Upper lobe of left lung (tissue), 6 donors: ENCODE results near the gene HCST. TPM values are rescaled to one million over a fixed set of nuclear protein-coding genes. Genes with fewer than 3 reads are reported as not detected.

Experiments used
- ATAC-seq, 2 donors: fragments of 200-7000 bp; cut with Tn5 transposase; one replicate each; pipeline ENCODE4 v1.9.1; 2022; ENCODE audit warnings: mild to moderate bottlenecking in 2 of 2, moderate library complexity in 2 of 2; ENCODE audit not compliant: low FRiP score in 2 of 2
- DNase-seq, 2 donors: peaks; one replicate each; pipeline ENCODE4 v3.0.0-alpha.2; 2019 to 2020
- H3K27ac ChIP-seq, 4 donors: fragments of 200-600 bp; sonication (generic); one replicate each; pipeline ENCODE4 v1.5.1; 2016 to 2019
- H3K27me3 ChIP-seq, 4 donors: fragments of 200-600 bp; sonication (generic); one replicate each; pipeline ENCODE4 v1.5.1; 2017 to 2019
- H3K36me3 ChIP-seq, 4 donors: fragments of 200-600 bp; sonication (generic); one replicate each; pipeline ENCODE4 v1.5.1; 2016 to 2019
- H3K4me1 ChIP-seq, 4 donors: fragments of 200-600 bp; sonication (generic); one replicate each; pipeline ENCODE4 v1.5.1; 2018 to 2019
- H3K4me3 ChIP-seq, 4 donors: fragments of 200-600 bp; sonication (generic); one replicate each; pipeline ENCODE4 v1.5.1; 2017 to 2019; ENCODE audit warnings: mild to moderate bottlenecking in 2 of 4, moderate library complexity in 1 of 4
- H3K9me3 ChIP-seq, 4 donors: fragments of 200-600 bp; sonication (generic); one replicate each; pipeline ENCODE4 v1.5.1; 2018 to 2019
- EP300 ChIP-seq, 4 donors: sonication (generic); formaldehyde crosslinking; IDR thresholded peaks; one replicate each; pipeline ENCODE4 v1.5.1; 2017; ENCODE audit warnings: antibody characterized with exemption in 4 of 4, control low read depth in 2 of 4
- POLR2A ChIP-seq, 4 donors: fragments of 450-650 bp; IDR thresholded peaks; one replicate each; pipeline ENCODE4 v1.5.1; 2016 to 2017; ENCODE audit warnings: antibody characterized with exemption in 4 of 4, mild to moderate bottlenecking in 2 of 4
- POLR2AphosphoS5 ChIP-seq, 2 donors: sonication (generic); formaldehyde crosslinking; IDR thresholded peaks; one replicate each; pipeline ENCODE4 v1.5.1; 2017; ENCODE audit warnings: antibody characterized with exemption in 2 of 2
- WGBS, 2 donors: methylation state at CpG; one replicate each; pipeline ENCODE4 v1.1.5; 2017 to 2018; 5-methylcytosine and 5-hydroxymethylcytosine counted together
- total RNA-seq, 6 donors: library from RNA; depleted of rRNA in 4 of 6; stranded (reverse); fragments of >200 nt in 4 of 6; gene quantifications; one replicate each; pipeline versions ENCODE4 v1.1.0 to v1.2.1, GENCODE V29; 2016 to 2021
- TF ChIP-seq, protein P1 (sequence below), 6 experiments: fragments of 450-650 bp in 4 of 6; fragments of 200-600 bp in 2 of 6; sonication (generic) in 2 of 6; IDR thresholded peaks; one replicate each; pipeline ENCODE4 v1.5.1; 2016 to 2019; ENCODE audit warnings: antibody characterized with exemption in 6 of 6
- donor health status: DM: no; HTN: no; CAD: no; lungs with moderate emphysema.
- donor health status: DM: no; HTN: yes; CAD: no; lungs with severe emphysema.

The HCST gene
- total RNA-seq, 6 donors from 2014 or later = 10.2 to 40.8 (median 19.9) TPM; not detected in 1

- no peaks in the 10 kb centered on the region for H3K9me3 ChIP-seq
- no peak overlapping the region for H3K4me3 ChIP-seq
- no peak for ATAC-seq
- H3K36me3 ChIP-seq = peaks cover 7 to 23% (median 12%) of the 10 kb centered on the region in 4 donors
- 50 to 80% methylated on average over 2 of the region's 2 CpGs for WGBS, 2 donors
- peaks cover 0 to 3% (median 1%) of the 10 kb centered on the region in 4 donors for H3K27me3 ChIP-seq
- no peak overlapping the region for H3K27ac ChIP-seq
- peaks cover 0 to 5% (median 0%) of the 10 kb centered on the region in 4 donors for H3K4me1 ChIP-seq
- no peak for DNase-seq
- no peak for TF ChIP-seq EP300 (IDR thresholded peaks at IDR 0.05)
- no peak for TF ChIP-seq POLR2A (IDR thresholded peaks at IDR 0.05)
- TF ChIP-seq POLR2AphosphoS5 (IDR thresholded peaks at IDR 0.05) = no peak
- TF ChIP-seq, protein P1, sequence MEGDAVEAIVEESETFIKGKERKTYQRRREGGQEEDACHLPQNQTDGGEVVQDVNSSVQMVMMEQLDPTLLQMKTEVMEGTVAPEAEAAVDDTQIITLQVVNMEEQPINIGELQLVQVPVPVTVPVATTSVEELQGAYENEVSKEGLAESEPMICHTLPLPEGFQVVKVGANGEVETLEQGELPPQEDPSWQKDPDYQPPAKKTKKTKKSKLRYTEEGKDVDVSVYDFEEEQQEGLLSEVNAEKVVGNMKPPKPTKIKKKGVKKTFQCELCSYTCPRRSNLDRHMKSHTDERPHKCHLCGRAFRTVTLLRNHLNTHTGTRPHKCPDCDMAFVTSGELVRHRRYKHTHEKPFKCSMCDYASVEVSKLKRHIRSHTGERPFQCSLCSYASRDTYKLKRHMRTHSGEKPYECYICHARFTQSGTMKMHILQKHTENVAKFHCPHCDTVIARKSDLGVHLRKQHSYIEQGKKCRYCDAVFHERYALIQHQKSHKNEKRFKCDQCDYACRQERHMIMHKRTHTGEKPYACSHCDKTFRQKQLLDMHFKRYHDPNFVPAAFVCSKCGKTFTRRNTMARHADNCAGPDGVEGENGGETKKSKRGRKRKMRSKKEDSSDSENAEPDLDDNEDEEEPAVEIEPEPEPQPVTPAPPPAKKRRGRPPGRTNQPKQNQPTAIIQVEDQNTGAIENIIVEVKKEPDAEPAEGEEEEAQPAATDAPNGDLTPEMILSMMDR (IDR thresholded peaks at IDR 0.05) = no peak
Measured at GRCh38 chr19:35883882-35884281, 18.4 kb upstream of the HCST start.

DNA sequence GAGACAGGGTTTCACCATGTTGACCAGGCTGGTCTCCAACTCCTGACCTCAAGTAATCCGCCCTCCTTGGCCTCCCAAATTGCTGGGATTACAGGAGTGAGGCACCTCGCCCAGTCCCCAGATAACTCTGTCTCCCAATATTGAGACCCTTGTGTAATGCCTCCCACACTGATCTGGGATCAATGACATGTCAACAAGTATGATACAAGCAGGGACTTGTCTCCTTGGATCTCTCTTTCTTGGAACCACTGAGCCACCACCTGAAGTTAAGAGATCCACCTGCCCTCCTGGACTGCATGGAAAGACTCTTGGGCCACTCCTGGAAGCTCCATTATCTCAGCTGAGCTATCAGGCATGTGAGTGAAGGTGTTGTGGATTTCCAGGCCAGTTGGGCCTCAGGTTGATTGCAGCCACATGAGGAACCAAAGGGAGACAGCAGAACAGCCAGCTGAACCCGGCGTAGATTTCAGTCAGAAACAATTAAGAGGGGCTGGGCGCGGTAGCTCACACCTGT, 17.0 kb upstream of the HCST start:
- H3K9me3 ChIP-seq = no peaks in the 10 kb centered on the region
- ATAC-seq (no peak), DNase-seq (no peak)
- H3K4me1 ChIP-seq = no peaks in the 10 kb centered on the region
- H3K4me3 ChIP-seq = no peak overlapping the region
- no peaks in the 10 kb centered on the region for H3K27me3 ChIP-seq
- 96% methylated on average over 6 of the region's 6 CpGs for WGBS, 2 donors
- peaks cover 19 to 37% (median 25%) of the 10 kb centered on the region in 4 donors for H3K36me3 ChIP-seq
- no peak overlapping the region for H3K27ac ChIP-seq
- no peak for TF ChIP-seq POLR2AphosphoS5 (IDR thresholded peaks at IDR 0.05)
- TF ChIP-seq, protein P1 (IDR thresholded peaks at IDR 0.05) = no peak
- no peak for TF ChIP-seq EP300 (IDR thresholded peaks at IDR 0.05)
- TF ChIP-seq POLR2A (IDR thresholded peaks at IDR 0.05) = no peak

- no peak for DNase-seq
- Histone ChIP-seq H3K4me1 (no peaks in the 10 kb centered on the region), H3K9me3 (no peaks in the 10 kb centered on the region), H3K4me3 (no peak overlapping the region), H3K27me3 (no peaks in the 10 kb centered on the region), H3K27ac (no peak overlapping the region), H3K36me3 (peaks cover 21 to 43% (median 32%) of the 10 kb centered on the region in 4 donors)
- TF ChIP-seq POLR2A (IDR thresholded peaks at IDR 0.05) = no peak
- no peak for ATAC-seq
- 96 to 97% methylated on average over 8 of the region's 8 CpGs for WGBS, 2 donors
Measured at GRCh38 chr19:35885904-35886303, 16.4 kb upstream of the HCST start.

DNA sequence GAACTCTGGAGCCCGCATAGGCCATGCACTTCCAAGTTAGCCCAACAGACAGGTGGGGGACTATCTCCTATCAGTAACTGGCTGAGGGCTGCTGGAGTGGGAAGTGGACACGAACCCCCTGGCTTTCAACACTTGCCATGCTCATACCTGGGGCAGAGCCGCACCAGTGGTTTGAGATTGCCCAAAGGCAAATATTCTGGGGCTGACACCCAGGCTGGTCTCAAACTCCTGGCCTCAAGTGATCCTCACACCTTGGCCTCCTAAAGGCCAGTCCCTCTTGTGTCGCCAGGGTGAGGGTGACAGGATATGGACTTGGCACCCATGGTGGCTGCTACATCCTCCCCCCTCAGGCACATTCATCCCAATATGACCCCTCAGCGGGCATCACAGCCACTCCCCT, 15.1 kb upstream of the HCST start:
- Histone ChIP-seq H3K4me1 (no peaks in the 10 kb centered on the region), H3K36me3 (peaks cover 21 to 49% (median 42%) of the 10 kb centered on the region in 4 donors), H3K9me3 (no peaks in the 10 kb centered on the region), H3K27ac (no peak overlapping the region), H3K4me3 (no peak overlapping the region), H3K27me3 (no peaks in the 10 kb centered on the region)
- WGBS, 2 donors = 91 to 93% methylated on average over 4 to 5 of the region's 5 CpGs
- TF ChIP-seq EP300 (IDR thresholded peaks at IDR 0.05) = no peak
- no peak for TF ChIP-seq POLR2A (IDR thresholded peaks at IDR 0.05)
- no peak for TF ChIP-seq POLR2AphosphoS5 (IDR thresholded peaks at IDR 0.05)
- TF ChIP-seq, protein P1 (IDR thresholded peaks at IDR 0.05) = no peak
- DNase-seq (no peak), ATAC-seq (no peak)

DNA sequence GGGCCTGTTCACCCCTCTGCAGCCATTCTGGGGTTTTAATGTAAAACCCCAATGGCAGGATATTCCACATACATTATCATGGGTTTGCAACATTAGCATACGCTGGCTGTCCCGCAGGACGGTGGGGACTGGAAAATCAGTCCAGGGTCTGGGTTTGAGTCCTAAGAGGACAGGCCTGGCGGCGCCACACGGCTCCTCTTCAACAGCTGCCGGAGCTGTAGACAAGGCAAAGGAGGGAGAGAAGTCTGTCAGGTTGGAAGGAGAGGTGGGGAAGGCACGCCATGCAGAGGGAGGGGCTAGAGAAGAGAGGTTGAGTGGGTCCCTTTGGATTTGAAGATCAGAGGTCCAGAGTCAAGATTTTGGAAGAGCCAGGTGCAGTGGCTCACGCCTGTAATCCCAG, 13.9 kb upstream of the HCST start:
- ATAC-seq = no peak
- Histone ChIP-seq H3K9me3 (no peaks in the 10 kb centered on the region), H3K4me3 (no peak overlapping the region), H3K27me3 (no peaks in the 10 kb centered on the region), H3K36me3 (peaks cover 24 to 58% (median 49%) of the 10 kb centered on the region in 4 donors), H3K27ac (no peak overlapping the region), H3K4me1 (no peaks in the 10 kb centered on the region)
- TF ChIP-seq EP300 (IDR thresholded peaks at IDR 0.05) (no peak), POLR2AphosphoS5 (IDR thresholded peaks at IDR 0.05) (no peak), POLR2A (IDR thresholded peaks at IDR 0.05) (no peak)
- TF ChIP-seq, protein P1 (IDR thresholded peaks at IDR 0.05) = no peak
- peak in 1 of 2 donors; percentile 53 for DNase-seq
- WGBS, 2 donors = 93 to 97% methylated on average over 9 of the region's 9 CpGs
